NCI-H1092 treated with DMSO at 0.1 percent for 48 hours (cell line): ENCODE results near the gene PCDHGA4.
"Not testable (repeated sequence)": the region's sequence is repeated elsewhere in the genome, so short reads cannot be mapped to it uniquely, and the experiment has no call there.

Source experiments
- DNase-seq: peaks from one replicate; lab custom pipeline; 2025; lab: John Stamatoyannopoulos, UW

Gene PCDHGA4

DNA sequence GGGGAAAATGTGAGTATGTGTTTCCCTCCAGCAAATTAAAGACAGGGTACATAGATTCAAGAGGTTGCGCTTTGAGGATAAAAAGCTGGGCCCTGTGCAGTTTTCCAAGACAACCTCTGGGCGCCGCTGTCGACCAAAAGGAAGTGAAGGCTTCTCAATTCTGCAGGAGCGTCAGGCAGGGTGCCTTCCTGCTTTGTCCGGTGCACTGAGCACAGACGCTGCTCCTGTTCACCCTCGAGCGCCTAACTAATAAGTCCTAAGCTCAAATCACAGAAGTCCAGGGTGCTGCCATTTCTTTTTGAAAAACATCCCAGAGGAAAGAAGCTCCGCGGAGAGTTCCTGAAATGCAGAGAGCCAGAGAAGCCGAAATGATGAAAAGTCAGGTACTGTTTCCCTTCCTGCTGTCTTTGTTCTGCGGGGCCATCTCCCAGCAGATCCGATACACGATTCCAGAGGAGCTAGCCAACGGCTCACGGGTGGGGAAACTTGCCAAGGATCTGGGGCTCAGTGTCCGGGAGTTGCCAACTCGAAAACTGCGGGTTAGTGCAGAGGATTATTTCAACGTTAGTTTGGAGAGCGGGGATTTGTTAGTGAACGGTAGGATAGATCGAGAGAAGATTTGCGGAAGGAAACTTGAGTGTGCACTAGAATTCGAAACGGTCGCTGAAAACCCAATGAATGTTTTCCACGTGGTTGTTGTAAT, 4.8 kb upstream of the PCDHGA4 start, which contains the start of gene PCDHGB1:
Gene PCDHGB1, plus strand, starts transcription at position 183 of the 703 bp plus-strand sequence. Its CDS starts 162 bp downstream, at position 345.
- peak; percentile 13 for DNase-seq

GRCh38 chr5:141351591-141351990, 3.2 kb upstream of the PCDHGA4 start:
- no peak for DNase-seq

DNA sequence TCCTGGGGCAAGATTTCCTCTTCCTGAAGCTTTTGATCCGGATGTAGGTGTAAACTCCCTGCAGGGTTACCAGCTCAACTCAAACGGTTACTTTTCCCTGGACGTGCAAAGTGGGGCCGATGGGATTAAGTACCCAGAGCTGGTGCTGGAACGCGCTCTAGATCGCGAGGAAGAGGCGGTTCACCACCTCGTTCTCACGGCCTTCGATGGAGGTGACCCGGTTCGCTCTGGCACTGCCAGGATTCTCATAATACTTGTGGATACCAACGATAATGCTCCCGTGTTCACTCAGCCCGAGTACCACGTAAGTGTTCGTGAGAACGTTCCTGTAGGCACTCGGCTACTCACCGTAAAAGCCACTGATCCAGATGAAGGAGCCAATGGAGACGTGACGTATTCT, 820 bp downstream of the PCDHGA4 start:
- no peak for DNase-seq

DNA sequence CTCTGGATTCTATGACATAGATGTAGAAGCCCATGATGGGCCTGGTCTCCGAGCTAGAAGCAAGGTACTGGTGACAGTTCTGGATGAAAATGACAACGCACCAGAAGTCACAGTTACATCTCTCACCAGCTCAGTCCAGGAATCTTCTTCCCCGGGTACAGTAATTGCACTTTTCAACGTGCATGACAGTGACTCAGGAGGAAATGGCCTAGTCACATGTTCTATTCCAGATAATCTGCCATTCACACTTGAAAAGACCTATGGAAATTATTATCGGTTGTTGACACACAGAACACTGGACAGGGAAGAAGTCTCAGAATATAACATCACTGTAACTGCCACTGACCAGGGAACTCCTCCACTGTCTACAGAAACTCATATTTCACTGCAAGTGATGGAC, 1.3 kb downstream of the PCDHGA4 start:
- DNase-seq = no peak

DNA sequence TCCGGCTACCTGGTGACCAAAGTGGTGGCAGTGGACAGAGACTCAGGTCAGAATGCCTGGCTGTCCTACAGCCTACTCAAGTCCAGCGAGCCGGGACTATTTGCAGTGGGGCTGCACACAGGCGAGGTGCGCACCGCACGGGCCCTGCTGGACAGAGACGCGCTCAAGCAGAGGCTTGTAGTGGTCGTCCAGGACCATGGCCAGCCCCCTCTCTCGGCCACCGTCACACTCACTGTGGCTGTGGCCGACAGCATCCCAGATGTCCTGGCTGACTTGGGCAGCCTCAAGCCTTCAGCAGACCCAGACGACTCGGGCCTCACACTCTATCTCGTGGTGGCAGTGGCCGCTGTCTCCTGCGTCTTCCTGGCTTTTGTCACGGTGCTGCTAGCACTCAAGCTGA, 2.1 kb downstream of the PCDHGA4 start:
- DNase-seq = no peak

GRCh38 chr5:141359790-141360426, 5.1 kb downstream of the PCDHGA4 start, which contains the start of gene PCDHGB2:
PCDHGB2 (plus strand) TSS chr5:141359994; CDS start chr5:141360136, 142 bp downstream.
- DNase-seq = no peak

GRCh38 chr5:141360685-141361084, 5.9 kb downstream of the PCDHGA4 start:
- DNase-seq = no peak

DNA sequence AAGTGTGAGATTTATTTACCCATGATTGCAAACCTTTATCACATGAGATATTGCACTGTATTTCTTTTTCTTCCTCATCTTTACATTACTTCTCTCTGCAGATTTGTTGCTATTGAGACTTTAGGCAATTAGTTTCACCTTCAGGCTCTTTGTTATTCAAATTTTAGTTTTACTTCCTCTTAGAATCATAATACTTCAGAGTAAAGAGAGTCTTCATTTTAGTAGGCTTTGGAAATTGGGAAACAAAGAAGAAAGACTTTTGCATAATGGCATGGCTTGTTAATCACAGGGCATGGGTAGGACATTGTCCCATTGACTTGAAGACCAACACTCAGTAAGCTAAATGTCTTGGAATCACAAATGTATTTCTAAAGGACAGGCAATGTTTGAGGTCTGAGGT, 7.9 kb downstream of the PCDHGA4 start:
- no peak for DNase-seq

DNA sequence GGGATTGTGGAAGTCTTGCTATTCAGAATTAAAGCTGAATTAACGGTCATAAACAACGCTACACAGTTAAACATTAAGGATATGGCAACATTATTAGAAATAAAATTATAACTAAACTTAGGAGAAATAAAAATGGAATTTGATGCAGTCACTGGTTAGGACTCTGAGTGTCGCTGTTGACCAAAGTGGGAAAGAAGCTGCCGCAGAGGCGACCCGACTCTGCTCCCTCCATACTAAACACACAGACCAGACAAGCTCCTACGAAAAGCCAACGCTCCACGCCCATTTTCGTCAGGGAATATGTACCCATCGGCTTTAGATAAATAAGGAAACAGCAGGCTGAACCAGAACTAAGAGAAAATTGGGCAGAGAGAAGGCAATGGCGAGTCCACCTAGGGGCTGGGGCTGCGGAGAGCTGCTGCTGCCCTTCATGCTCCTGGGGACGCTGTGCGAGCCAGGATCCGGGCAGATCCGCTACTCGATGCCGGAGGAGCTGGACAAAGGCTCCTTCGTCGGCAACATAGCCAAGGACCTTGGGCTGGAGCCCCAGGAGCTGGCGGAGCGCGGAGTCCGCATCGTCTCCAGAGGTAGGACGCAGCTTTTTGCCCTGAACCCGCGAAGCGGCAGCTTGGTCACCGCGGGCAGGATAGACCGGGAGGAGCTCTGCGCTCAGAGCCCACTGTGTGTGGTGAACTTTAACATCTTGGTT, 9.3 kb downstream of the PCDHGA4 start, which contains the start of gene PCDHGA5:
Gene PCDHGA5, plus strand, starts transcription at position 211 of the 709 bp plus-strand sequence. Its CDS starts 169 bp downstream, at position 380.
- DNase-seq = no peak

DNA sequence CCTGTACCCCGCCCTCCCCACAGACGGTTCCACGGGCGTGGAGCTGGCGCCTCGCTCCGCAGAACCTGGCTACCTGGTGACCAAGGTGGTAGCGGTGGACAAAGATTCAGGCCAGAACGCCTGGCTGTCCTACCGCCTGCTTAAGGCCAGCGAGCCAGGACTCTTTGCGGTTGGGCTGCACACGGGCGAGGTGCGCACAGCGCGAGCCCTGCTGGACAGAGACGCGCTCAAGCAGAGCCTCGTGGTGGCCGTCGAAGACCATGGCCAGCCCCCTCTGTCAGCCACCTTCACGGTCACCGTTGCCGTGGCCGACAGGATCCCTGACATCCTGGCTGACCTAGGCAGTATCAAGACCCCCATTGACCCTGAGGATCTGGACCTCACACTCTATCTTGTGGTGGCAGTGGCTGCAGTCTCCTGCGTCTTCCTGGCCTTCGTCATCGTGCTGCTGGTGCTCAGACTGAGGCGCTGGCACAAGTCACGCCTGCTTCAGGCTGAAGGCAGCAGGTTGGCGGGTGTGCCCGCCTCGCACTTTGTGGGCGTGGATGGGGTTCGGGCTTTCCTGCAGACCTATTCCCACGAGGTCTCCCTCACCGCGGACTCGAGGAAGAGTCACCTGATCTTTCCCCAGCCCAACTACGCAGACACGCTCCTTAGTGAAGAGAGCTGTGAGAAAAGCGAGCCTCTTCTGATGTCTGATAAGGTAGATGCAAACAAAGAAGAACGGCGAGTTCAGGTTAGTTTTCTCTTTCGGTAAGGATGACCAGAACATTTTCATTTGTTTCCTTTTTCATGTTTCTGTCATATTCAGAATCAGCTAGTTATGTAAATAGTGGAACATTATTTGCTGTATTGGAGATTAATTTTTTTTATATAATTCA, 11.4 kb downstream of the PCDHGA4 start:
- no peak for DNase-seq

DNA sequence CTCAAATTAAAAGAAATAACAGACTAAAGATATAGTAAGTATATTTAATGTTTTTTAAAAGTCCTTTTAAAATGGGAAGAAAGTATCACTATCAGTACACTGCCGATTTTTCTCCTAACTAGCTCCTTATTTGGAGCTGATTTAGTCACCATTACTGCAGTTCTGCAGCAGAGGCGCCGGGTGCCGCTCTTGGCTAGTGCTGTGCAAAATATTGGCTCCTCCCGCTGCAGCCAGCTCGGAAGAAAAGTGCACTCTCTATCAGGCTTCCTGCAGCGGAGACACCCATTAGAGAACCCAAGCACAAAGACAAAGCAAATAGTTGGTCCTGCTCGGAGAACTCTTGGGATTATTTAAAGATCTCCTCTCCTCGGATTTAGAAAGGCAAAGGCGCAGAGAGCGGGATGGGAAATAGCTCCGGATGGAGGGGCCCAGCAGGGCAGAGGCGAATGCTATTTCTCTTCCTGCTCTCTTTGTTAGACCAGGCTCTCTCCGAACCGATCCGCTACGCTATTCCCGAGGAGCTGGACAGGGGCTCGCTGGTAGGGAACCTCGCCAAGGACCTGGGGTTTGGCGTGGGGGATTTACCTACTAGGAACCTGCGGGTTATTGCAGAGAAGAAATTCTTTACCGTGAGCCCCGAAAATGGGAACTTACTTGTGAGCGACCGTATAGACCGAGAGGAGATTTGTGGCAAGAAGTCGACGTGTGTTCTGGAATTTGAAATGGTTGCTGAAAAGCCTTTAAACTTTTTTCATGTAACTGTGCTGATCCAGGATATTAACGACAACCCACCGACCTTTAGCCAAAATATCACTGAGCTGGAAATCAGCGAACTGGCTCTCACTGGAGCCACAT, 15.4 kb downstream of the PCDHGA4 start, which contains the start of gene PCDHGB3:
Gene PCDHGB3, plus strand, starts transcription at position 249 of the 855 bp plus-strand sequence. Its CDS starts 153 bp downstream, at position 402.
- no peak for DNase-seq

DNA sequence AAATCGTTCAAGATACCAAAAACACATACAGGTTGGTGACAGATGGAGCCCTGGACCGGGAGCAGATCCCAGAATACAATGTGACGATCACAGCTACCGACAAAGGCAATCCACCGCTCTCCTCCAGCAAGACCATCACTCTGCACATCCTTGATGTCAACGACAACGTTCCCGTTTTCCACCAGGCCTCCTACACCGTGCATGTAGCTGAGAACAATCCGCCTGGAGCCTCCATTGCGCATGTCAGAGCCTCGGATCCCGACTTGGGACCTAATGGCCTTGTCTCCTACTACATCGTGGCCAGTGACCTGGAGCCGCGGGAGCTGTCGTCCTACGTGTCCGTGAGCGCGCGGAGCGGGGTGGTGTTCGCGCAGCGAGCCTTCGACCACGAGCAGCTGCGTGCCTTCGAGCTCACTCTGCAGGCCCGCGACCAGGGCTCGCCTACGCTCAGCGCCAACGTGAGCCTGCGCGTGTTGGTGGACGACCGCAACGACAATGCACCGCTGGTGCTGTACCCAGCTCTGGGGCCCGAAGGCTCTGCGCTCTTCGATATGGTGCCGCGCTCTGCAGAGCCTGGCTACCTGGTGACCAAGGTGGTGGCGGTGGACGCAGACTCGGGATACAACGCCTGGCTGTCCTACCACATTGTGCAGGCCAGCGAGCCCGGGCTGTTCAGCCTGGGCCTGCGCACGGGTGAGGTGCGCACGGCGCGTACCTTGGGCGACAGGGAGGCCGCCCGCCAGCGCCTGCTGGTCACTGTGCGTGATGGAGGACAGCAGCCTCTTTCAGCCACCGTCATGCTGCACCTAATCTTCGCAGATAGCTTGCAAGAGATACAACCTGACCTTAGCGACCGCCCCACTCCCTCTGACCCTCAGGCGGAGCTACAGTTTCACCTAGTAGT, 17.0 kb downstream of the PCDHGA4 start:
- DNase-seq = no peak

- no peak for DNase-seq
These were observed 19.0 kb downstream of the PCDHGA4 start, which contains the start of gene PCDHGA6 for GRCh38 chr5:141373673-141374317. PCDHGA6 (plus strand) TSS chr5:141373891; CDS start chr5:141374084, 193 bp downstream.

DNA sequence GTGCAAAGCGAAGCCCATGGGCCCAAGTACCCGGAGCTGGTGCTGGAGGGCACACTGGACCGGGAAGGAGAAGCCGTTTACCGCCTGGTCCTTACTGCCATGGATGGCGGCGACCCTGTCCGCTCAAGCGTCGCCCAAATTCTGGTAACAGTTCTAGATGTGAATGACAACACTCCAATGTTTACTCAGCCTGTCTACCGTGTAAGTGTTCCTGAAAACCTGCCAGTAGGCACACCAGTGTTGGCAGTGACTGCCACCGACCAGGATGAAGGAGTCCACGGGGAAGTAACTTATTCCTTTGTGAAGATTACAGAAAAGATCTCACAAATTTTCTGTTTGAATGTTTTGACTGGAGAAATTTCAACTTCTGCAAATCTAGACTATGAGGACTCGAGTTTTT, 19.8 kb downstream of the PCDHGA4 start:
- no peak for DNase-seq

DNA sequence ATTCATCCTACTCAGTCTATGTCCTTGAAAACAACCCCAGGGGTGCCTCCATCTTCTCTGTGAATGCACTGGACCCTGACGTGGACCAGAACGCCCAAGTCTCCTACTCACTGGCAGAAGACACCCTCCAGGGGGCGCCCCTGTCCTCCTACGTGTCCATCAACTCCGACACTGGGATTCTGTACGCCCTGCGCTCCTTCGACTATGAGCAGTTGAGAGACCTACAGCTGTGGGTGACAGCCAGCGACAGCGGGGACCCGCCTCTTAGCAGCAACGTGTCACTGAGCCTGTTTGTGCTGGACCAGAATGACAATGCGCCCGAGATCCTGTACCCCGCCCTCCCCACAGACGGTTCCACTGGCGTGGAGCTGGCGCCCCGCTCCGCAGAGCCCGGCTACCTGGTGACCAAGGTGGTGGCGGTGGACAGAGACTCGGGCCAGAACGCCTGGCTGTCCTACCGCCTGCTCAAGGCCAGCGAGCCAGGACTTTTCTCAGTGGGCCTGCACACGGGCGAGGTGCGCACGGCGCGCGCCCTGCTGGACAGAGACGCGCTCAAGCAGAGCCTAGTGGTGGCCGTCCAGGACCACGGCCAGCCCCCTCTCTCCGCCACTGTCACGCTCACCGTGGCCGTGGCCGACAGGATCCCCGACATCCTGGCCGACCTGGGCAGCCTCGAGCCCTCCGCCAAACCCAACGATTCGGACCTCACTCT, 20.8 kb downstream of the PCDHGA4 start:
- DNase-seq = not testable (repeated sequence)

DNA sequence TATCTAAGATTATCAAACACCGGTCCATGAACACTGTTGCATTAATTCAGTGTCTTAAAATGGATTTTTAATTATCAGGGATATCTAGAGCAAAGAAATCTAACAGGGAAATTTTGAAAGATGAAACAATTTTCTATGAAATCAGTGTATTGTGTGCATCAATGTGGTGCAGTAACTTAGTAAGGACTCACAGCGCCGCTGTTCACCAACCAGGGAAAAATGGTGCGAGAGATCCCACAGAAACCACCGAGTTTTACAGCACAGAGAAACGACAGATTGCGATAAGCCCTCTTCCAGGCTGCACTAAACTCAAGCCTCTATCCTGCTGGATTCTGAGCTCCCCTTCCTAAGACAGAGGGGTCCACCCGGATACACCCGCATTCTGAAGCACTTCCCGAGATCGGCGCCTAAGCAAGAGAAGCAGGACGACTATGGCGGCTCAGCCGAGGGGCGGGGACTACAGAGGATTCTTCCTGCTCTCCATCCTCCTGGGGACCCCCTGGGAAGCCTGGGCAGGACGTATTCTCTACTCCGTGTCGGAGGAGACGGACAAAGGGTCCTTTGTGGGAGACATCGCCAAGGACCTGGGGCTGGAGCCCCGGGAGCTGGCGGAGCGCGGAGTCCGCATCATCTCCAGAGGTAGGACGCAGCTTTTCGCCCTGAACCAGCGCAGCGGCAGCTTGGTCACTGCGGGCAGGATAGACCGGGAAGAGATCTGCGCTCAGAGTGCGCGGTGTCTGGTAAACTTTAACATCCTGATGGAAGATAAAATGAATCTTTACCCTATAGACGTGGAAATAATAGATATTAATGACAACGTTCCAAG, 27.9 kb downstream of the PCDHGA4 start, which contains the start of gene PCDHGA7:
Gene PCDHGA7, plus strand, starts transcription at position 274 of the 826 bp plus-strand sequence. Its CDS starts 158 bp downstream, at position 432.
- no peak for DNase-seq

DNA sequence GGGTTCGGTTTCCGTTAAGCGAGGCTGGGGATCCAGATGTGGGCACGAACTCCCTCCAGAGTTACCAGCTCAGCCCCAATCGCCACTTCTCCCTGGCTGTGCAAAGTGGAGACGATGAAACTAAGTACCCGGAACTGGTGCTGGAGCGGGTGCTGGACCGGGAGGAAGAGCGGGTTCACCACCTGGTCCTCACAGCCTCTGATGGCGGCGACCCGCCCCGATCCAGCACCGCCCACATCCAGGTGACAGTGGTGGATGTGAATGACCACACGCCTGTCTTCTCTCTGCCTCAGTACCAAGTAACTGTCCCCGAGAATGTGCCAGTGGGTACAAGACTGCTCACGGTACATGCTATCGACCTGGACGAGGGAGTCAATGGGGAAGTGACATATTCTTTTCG, 28.5 kb downstream of the PCDHGA4 start:
- no peak for DNase-seq
